Neural cell (in vitro differentiated cells): ENCODE data around the gene WASHC3. TPM values are rescaled to one million over a fixed set of nuclear protein-coding genes. Genes with fewer than 3 reads are reported as not detected.

ENCODE experiments used
- H2AFZ ChIP-seq: fragments of 200-600, 300-800 bp; sonication (generic), shearing (Covaris generic); 2 replicates; pipeline ENCODE4 v1.6.0; 2014; ENCODE audit warnings: low read depth, mild to moderate bottlenecking, antibody characterized with exemption, low read length, moderate library complexity
- H3F3A ChIP-seq: fragments of 200-600 bp; shearing (Covaris generic); 2 replicates; pipeline ENCODE4 v1.6.1; 2016; ENCODE audit warnings: mild to moderate bottlenecking, moderate library complexity, mixed read lengths, antibody characterized with exemption, low read length; ENCODE audit not compliant: insufficient read depth, poor library complexity, severe bottlenecking
- H3K27ac ChIP-seq: fragments of 200-600, 300-800 bp; sonication (generic), shearing (Covaris generic); 2 replicates; pipeline ENCODE4 v1.5.1; 2014; ENCODE audit warnings: mild to moderate bottlenecking, low read length, moderate library complexity
- H3K27me3 ChIP-seq: fragments of 300-800, 200-600 bp; sonication (generic), shearing (Covaris generic); 2 replicates; pipeline ENCODE4 v1.6.0; 2014; ENCODE audit warnings: mild to moderate bottlenecking, low read depth, low read length, moderate library complexity; ENCODE audit not compliant: insufficient read depth
- H3K36me3 ChIP-seq: fragments of 300-800, 200-600 bp; sonication (generic), shearing (Covaris generic); 2 replicates; pipeline ENCODE4 v1.5.1; 2014; ENCODE audit warnings: mild to moderate bottlenecking, antibody characterized with exemption, low read length, moderate library complexity; ENCODE audit not compliant: insufficient read depth
- H3K4me2 ChIP-seq: fragments of 300-800, 200-600 bp; sonication (generic), shearing (Covaris generic); 2 replicates; pipeline ENCODE4 v1.6.0; 2014; ENCODE audit warnings: mild to moderate bottlenecking, low read length
- H3K4me3 ChIP-seq: fragments of 300-800, 200-600 bp; sonication (generic), shearing (Covaris generic); 2 replicates; pipeline ENCODE4 v1.5.1; 2014; ENCODE audit warnings: mild to moderate bottlenecking, low read length, moderate library complexity
- H3K79me2 ChIP-seq: fragments of 200-600 bp; shearing (Covaris generic); replicated peaks from 2 replicates; pipeline ENCODE4 v1.6.0; 2014; ENCODE audit warnings: mild to moderate bottlenecking, low read length, moderate library complexity; ENCODE audit not compliant: insufficient read depth
- H3K9ac ChIP-seq: fragments of 300-800, 200-600 bp; sonication (generic), shearing (Covaris generic); 2 replicates; pipeline ENCODE4 v1.6.1; 2016; ENCODE audit warnings: mild to moderate bottlenecking, low read length, mixed read lengths
- H3K9me2 ChIP-seq: fragments of 200-600 bp; shearing (Covaris generic); 2 replicates; pipeline ENCODE4 v1.6.1; 2016; ENCODE audit warnings: mild to moderate bottlenecking, low read length, mixed read lengths; ENCODE audit not compliant: insufficient read depth
- H3K9me3 ChIP-seq: fragments of 200-600, 300-800 bp; sonication (generic), shearing (Covaris generic); 2 replicates; pipeline ENCODE4 v1.6.1; 2016; ENCODE audit warnings: mild to moderate bottlenecking, mixed run types, low read length, moderate library complexity, mixed read lengths
- H4K20me1 ChIP-seq: fragments of 200-600 bp; shearing (Covaris generic); 2 replicates; pipeline ENCODE4 v1.6.1; 2016; ENCODE audit warnings: mild to moderate bottlenecking, mixed run types; ENCODE audit not compliant: insufficient read depth
- CTCF ChIP-seq: fragments of 450-650 bp; IDR thresholded peaks from 2 replicates; pipeline ENCODE4 v1.5.1; 2014; ENCODE audit warnings: antibody characterized with exemption, mild to moderate bottlenecking, moderate library complexity; ENCODE audit not compliant: poor library complexity, severe bottlenecking
- EP300 ChIP-seq: fragments of 450-650 bp; conservative IDR thresholded peaks from 2 replicates; pipeline ENCODE4 v1.6.1; 2014; ENCODE audit warnings: antibody characterized with exemption, mild to moderate bottlenecking, moderate library complexity; ENCODE audit not compliant: poor library complexity, severe bottlenecking
- EZH2 ChIP-seq: fragments of 200-600, 300-800 bp; shearing (Covaris generic), sonication (generic); IDR thresholded peaks from 2 replicates; pipeline ENCODE4 v1.6.1; 2014; ENCODE audit warnings: antibody characterized with exemption, low read length, borderline replicate concordance, mild to moderate bottlenecking; ENCODE audit not compliant: insufficient read depth, poor library complexity, severe bottlenecking
- MXI1 ChIP-seq: fragments of 450-650 bp; conservative IDR thresholded peaks from 2 replicates; pipeline ENCODE4 v1.6.1; 2014; ENCODE audit warnings: antibody characterized with exemption, mild to moderate bottlenecking; ENCODE audit not compliant: poor library complexity, severe bottlenecking
- POLR2AphosphoS5 ChIP-seq: IDR thresholded peaks from 2 replicates; pipeline ENCODE4 v1.6.1; 2012
- RAD21 ChIP-seq: fragments of 450-650 bp; conservative IDR thresholded peaks from 2 replicates; pipeline ENCODE4 v1.6.1; 2014; ENCODE audit warnings: antibody characterized with exemption, mild to moderate bottlenecking, moderate library complexity
- REST ChIP-seq: IDR thresholded peaks from 2 replicates; pipeline ENCODE4 v1.6.1; 2012; ENCODE audit warnings: borderline replicate concordance
- SMC3 ChIP-seq: fragments of 450-650 bp; conservative IDR thresholded peaks from 2 replicates; pipeline ENCODE4 v1.6.1; 2014; ENCODE audit warnings: antibody characterized with exemption, mild to moderate bottlenecking, moderate library complexity; ENCODE audit not compliant: poor library complexity
- TAF1 ChIP-seq: IDR thresholded peaks from 2 replicates; pipeline ENCODE4 v1.6.1; 2012; ENCODE audit warnings: low read depth
- polyA plus RNA-seq: library from polyadenylated mRNA; depleted of rRNA; stranded (reverse); fragments of >200 nt; gene quantifications from 2 replicates; pipeline ENCODE4 v1.2.3, GENCODE V29; 2014

The WASHC3 gene
- polyA plus RNA-seq, 1 donor from 2014 or later, result 65.9 TPM

- Histone ChIP-seq H3K9me2 (no peaks in the 10 kb centered on the region), H3K27ac (no peak overlapping the region), H3K36me3 (no peaks in the 10 kb centered on the region), H3F3A (no peaks in the 10 kb centered on the region), H3K79me2 (no peaks in the 10 kb centered on the region), H4K20me1 (no peaks in the 10 kb centered on the region), H3K27me3 (no peaks in the 10 kb centered on the region), H3K9ac (no peak overlapping the region), H3K9me3 (no peaks in the 10 kb centered on the region), H2AFZ (no peak overlapping the region), H3K4me3 (no peak overlapping the region), H3K4me2 (no peak overlapping the region)
- no peak for TF ChIP-seq TAF1
- no peak for TF ChIP-seq EZH2
- no peak for TF ChIP-seq POLR2AphosphoS5
- TF ChIP-seq CTCF, result no peak
- no peak for TF ChIP-seq MXI1
- TF ChIP-seq REST, result no peak
- no peak for TF ChIP-seq SMC3
- TF ChIP-seq EP300, result no peak
- no peak for TF ChIP-seq RAD21
These were observed 27.6 kb downstream of the WASHC3 start for GRCh38 chr12:102033991-102034745.

- TF ChIP-seq SMC3 (no peak), CTCF (no peak), REST (no peak), POLR2AphosphoS5 (no peak), EZH2 (no peak), TAF1 (no peak), MXI1 (no peak), EP300 (no peak), RAD21 (no peak)
- H4K20me1 ChIP-seq, result no peaks in the 10 kb centered on the region
- H3K9ac ChIP-seq, result no peak overlapping the region
- H3K27me3 ChIP-seq, result no peaks in the 10 kb centered on the region
- no peaks in the 10 kb centered on the region for H3K36me3 ChIP-seq
- no peaks in the 10 kb centered on the region for H3K79me2 ChIP-seq
- H3K9me3 ChIP-seq, result no peaks in the 10 kb centered on the region
- no peak overlapping the region for H2AFZ ChIP-seq
- no peak overlapping the region for H3K27ac ChIP-seq
- H3K9me2 ChIP-seq, result no peaks in the 10 kb centered on the region
- no peak overlapping the region for H3K4me2 ChIP-seq
- no peaks in the 10 kb centered on the region for H3F3A ChIP-seq
- no peak overlapping the region for H3K4me3 ChIP-seq
These were observed 29.9 kb downstream of the WASHC3 start for GRCh38 chr12:102031852-102032251.
